GM13976 (cell line): ENCODE measurements around the gene NPY4R2.
"Not testable (repeated sequence)": the region's sequence is repeated elsewhere in the genome, so short reads cannot be mapped to it uniquely, and the experiment has no call there.

Source experiments
- DNase-seq: peaks from one replicate; pipeline ENCODE4 v3.0.0; 2012; ENCODE audit warnings: low spot score
- in situ Hi-C: fragments of 300-500 bp; cut with MboI; formaldehyde crosslinking; loops from one replicate; pipeline ENCODE4 v1.12.0; 2022; ENCODE audit warnings: low sequenced_read_pairs, mixed read lengths, inconsistent platforms; ENCODE audit not compliant: unreplicated experiment

The NPY4R2 gene

DNA sequence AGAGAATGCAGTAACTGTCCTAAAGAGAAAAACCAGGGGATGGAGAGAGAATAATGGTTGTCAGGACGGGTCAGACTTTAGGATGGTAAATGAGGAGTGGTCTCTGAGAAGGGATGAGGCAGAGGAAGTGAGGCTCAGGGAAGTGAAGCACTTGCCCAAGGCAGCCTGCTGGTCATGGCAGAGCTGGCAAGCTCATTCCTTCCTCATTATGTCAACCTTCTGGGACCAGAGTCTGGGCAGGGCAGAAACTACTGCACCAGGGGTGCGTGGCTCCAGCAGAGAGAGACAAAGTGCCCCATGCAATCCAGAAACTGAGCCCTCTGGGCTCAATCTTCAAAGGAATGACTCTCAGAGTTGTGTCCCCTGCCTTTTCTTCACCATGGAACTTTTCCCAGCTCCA lies 53.6 kb downstream of the NPY4R2 start:
- DNase-seq, in situ Hi-C loops: not testable (repeated sequence)
